HepG2 (cell line): ENCODE measurements around the gene MAN1B1. TPM values are rescaled to one million over a fixed set of nuclear protein-coding genes. Genes with fewer than 3 reads are reported as not detected.

Source experiments
- ATF4 ChIP-seq, 2 experiments: fragments of 450-650 bp in 1 of 2; sonication (generic) in 1 of 2; formaldehyde crosslinking; IDR thresholded peaks; 2 replicates each; pipeline versions ENCODE4 v1.5.0 to v1.8.0; 2020 to 2022; ENCODE audit warnings: mild to moderate bottlenecking in 1 of 2, missing genetic modification reagents in 1 of 2
- CREB3 ChIP-seq: sonication (generic); formaldehyde crosslinking; IDR thresholded peaks from 2 replicates; pipeline ENCODE4 v1.5.0; 2020; ENCODE audit warnings: missing genetic modification reagents
- CSRNP1 ChIP-seq: sonication (generic); formaldehyde crosslinking; IDR thresholded peaks from 2 replicates; pipeline ENCODE4 v1.8.1; 2023; ENCODE audit warnings: mild to moderate bottlenecking, missing genetic modification reagents
- KLF9 ChIP-seq: IDR thresholded peaks from 2 replicates; pipeline ENCODE4 v1.6.1; 2016; ENCODE audit warnings: low read depth
- PHF20 ChIP-seq: sonication (generic); formaldehyde crosslinking; IDR thresholded peaks from 2 replicates; pipeline ENCODE4 v1.5.0; 2020; ENCODE audit warnings: mild to moderate bottlenecking, missing genetic modification reagents
- PITX1 ChIP-seq: sonication (generic); formaldehyde crosslinking; IDR thresholded peaks from 2 replicates; pipeline ENCODE4 v1.5.1; 2020; ENCODE audit warnings: mild to moderate bottlenecking, missing genetic modification reagents
- SETDB1 ChIP-seq: sonication (generic); formaldehyde crosslinking; IDR thresholded peaks from 2 replicates; pipeline ENCODE4 v1.5.1; 2020; ENCODE audit warnings: missing genetic modification reagents, mild to moderate bottlenecking, borderline replicate concordance
- ZFX ChIP-seq: sonication (generic); formaldehyde crosslinking; IDR thresholded peaks from 2 replicates; pipeline ENCODE4 v1.4.0; 2020; ENCODE audit warnings: mild to moderate bottlenecking, low read depth, missing genetic modification reagents, moderate library complexity
- ZNF253 ChIP-seq: sonication (generic); formaldehyde crosslinking; IDR thresholded peaks from 2 replicates; pipeline ENCODE4 v1.8.0; 2022; ENCODE audit warnings: mild to moderate bottlenecking, missing genetic modification reagents, borderline replicate concordance
- ZNF558 ChIP-seq: sonication (generic); formaldehyde crosslinking; IDR thresholded peaks from 2 replicates; pipeline ENCODE4 v1.9.0; 2022; ENCODE audit warnings: mild to moderate bottlenecking, missing genetic modification reagents, borderline replicate concordance
- ZNF574 ChIP-seq: sonication (generic); formaldehyde crosslinking; IDR thresholded peaks from 2 replicates; pipeline ENCODE4 v1.4.0; 2020; ENCODE audit warnings: missing genetic modification reagents
- ZNF770 ChIP-seq: sonication (generic); formaldehyde crosslinking; IDR thresholded peaks from 2 replicates; pipeline ENCODE4 v1.5.0; 2020; ENCODE audit warnings: mild to moderate bottlenecking, missing genetic modification reagents
- polyA plus RNA-seq, 8 experiments: library from polyadenylated mRNA; depleted of rRNA in 3 of 8; stranded (reverse) in 7 of 8; unstranded in 1 of 8; fragments of >200 nt; fragmentation: Illumina TruSeq in 4 of 8; extraction: Trizol in 4 of 8; gene quantifications; 2 replicates each; pipeline versions ENCODE4 v1.2.1 to v1.2.3, GENCODE V29; 2011 to 2016; ENCODE audit warnings: low read depth in 4 of 8, missing spikeins in 1 of 8, mixed read lengths in 1 of 8; ENCODE audit not compliant: insufficient read depth in 1 of 8
- total RNA-seq, 5 experiments: library from RNA; depleted of rRNA; stranded (reverse); fragments of >200 nt; fragmentation: Illumina TruSeq; extraction: Trizol; gene quantifications; 2 replicates each; pipeline ENCODE4 v1.2.3, GENCODE V29; 2016; ENCODE audit warnings: low read depth in 1 of 5
- TF ChIP-seq, protein P1 (sequence below): sonication (generic); formaldehyde crosslinking; conservative IDR thresholded peaks from 2 replicates; pipeline ENCODE4 v1.4.0; 2020; ENCODE audit warnings: mild to moderate bottlenecking, missing genetic modification reagents, moderate library complexity
- TF ChIP-seq, protein P2 (sequence below): sonication (generic); formaldehyde crosslinking; IDR thresholded peaks from 2 replicates; pipeline ENCODE4 v1.8.1; 2023; ENCODE audit warnings: mild to moderate bottlenecking, moderate library complexity, missing genetic modification reagents

MAN1B1 gene
- total and polyA plus RNA-seq, 2 of the 13 experiments (the other 11 are each of a cell fraction or from before 2014, with no cell fraction given), result 48.9 to 59.5 TPM

DNA sequence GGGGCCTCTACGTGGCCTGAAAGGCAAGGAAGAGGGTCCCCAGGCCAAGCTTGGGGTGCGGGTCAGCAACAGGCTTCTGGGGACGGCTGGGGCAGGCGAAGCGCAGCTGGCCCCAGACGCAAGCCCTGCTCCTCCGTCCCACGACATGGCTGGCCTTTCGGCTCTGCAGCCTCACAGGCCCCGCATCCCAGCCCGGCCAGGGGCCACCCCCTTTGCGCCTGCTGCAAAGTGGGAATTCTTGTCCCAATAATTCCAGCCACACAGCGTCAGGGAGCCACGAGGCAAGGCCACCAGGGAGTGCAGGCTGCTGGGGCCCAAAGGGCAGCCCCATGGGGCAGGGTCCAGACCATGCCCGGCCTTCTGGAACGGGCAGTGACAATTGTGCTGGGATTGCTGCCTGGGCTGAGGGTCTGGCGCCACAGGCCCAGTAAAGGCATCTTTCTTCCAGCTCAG lies 31.8 kb upstream of the MAN1B1 start (continued):
- TF ChIP-seq, protein P1, sequence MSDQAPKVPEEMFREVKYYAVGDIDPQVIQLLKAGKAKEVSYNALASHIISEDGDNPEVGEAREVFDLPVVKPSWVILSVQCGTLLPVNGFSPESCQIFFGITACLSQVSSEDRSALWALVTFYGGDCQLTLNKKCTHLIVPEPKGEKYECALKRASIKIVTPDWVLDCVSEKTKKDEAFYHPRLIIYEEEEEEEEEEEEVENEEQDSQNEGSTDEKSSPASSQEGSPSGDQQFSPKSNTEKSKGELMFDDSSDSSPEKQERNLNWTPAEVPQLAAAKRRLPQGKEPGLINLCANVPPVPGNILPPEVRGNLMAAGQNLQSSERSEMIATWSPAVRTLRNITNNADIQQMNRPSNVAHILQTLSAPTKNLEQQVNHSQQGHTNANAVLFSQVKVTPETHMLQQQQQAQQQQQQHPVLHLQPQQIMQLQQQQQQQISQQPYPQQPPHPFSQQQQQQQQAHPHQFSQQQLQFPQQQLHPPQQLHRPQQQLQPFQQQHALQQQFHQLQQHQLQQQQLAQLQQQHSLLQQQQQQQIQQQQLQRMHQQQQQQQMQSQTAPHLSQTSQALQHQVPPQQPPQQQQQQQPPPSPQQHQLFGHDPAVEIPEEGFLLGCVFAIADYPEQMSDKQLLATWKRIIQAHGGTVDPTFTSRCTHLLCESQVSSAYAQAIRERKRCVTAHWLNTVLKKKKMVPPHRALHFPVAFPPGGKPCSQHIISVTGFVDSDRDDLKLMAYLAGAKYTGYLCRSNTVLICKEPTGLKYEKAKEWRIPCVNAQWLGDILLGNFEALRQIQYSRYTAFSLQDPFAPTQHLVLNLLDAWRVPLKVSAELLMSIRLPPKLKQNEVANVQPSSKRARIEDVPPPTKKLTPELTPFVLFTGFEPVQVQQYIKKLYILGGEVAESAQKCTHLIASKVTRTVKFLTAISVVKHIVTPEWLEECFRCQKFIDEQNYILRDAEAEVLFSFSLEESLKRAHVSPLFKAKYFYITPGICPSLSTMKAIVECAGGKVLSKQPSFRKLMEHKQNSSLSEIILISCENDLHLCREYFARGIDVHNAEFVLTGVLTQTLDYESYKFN (CRISPR knock-in tag), result no peak
- no peak for TF ChIP-seq ZNF253 (CRISPR knock-in tag)
- TF ChIP-seq SETDB1, result no peak
- no peak; the same call in 1 of the 2 replicates for TF ChIP-seq CSRNP1
- no peak for TF ChIP-seq ATF4 (CRISPR knock-in tag; IDR thresholded peaks at IDR 0.05)
- TF ChIP-seq KLF9 (CRISPR knock-in tag), result 0 out of 2 replicates have a peak, but pooled peaks have one; percentile 12
- TF ChIP-seq CREB3 (CRISPR knock-in tag), result no peak
- TF ChIP-seq ZNF770 (CRISPR knock-in tag), result peak; percentile 34; the same call in 1 of the 2 replicates
- 0 out of 2 replicates have a peak, but pooled peaks have one; percentile 3 for TF ChIP-seq PHF20 (CRISPR knock-in tag)
- TF ChIP-seq, protein P2, sequence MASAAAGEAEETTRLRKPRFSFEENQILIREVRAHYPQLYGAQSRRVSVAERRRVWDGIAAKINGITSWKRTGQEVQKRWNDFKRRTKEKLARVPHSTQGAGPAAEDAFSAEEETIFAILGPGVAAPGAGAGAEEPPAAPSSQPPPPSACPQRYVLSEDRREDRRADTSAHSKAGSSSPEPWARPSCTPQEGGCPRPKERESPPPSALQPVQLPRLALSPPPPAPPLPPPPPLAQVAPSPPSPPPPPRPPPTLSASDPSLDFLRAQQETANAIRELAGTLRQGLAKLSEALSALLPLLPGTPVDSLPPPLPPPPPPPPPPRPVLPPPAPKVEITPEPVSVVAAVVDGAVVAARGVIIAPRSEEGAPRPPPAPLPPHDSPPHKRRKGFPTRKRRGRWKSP, result no peak
- peak; percentile 9; the same call in 1 of the 2 replicates for TF ChIP-seq ZNF574 (CRISPR knock-in tag)
- TF ChIP-seq ZNF558 (CRISPR knock-in tag), result peak; percentile 23; the same call in 1 of the 2 replicates
- peak; percentile 49 for TF ChIP-seq ZFX (CRISPR knock-in tag)
- TF ChIP-seq PITX1 (CRISPR knock-in tag), result peak; percentile 31; the same call in 1 of the 2 replicates
